Measurements from ENCODE around the gene PCGF3. TPM values are rescaled to one million over a fixed set of nuclear protein-coding genes. Genes with fewer than 3 reads are reported as not detected.
"Not testable (repeated sequence)": the region's sequence is repeated elsewhere in the genome, so short reads cannot be mapped to it uniquely, and the experiment has no call there.

Gene PCGF3
- total RNA-seq, 2 experiments from 2014 or later = 25.8 to 26.1 TPM

GRCh38 chr4:714087-714486 is 8.5 kb downstream of the PCGF3 start:
- CTCF ChIA-PET = no interaction called here

GRCh38 chr4:717601-718320 is 12.1 kb downstream of the PCGF3 start:
- CTCF ChIA-PET = interaction anchor here (2.0 kb wide), 1 partner anchor 25 kb away, joined by 7 read pairs; no protein-coding TSS in a partner anchor

More at GRCh38 chr4:714087-714486, 8.5 kb downstream of the PCGF3 start:
- POLR2A ChIA-PET = no interaction called here

GRCh38 chr4:718460-718859 is 12.8 kb downstream of the PCGF3 start:
- CTCF ChIA-PET = interaction anchor here (2.0 kb wide), 1 partner anchor 24 kb away, joined by 7 read pairs; no protein-coding TSS in a partner anchor

More at GRCh38 chr4:717601-718320, 12.1 kb downstream of the PCGF3 start:
- POLR2A ChIA-PET = no interaction called here

GRCh38 chr4:720111-720860 is 14.7 kb downstream of the PCGF3 start:
- CTCF ChIA-PET = interaction anchor here (2.0 kb wide), 1 partner anchor 22 kb away, joined by 7 read pairs; no protein-coding TSS in a partner anchor
- POLR2A ChIA-PET = no interaction called here

More at GRCh38 chr4:718460-718859, 12.8 kb downstream of the PCGF3 start:
- POLR2A ChIA-PET = no interaction called here

- POLR2A ChIA-PET = no interaction called here
- CTCF ChIA-PET = no interaction called here
These were observed 15.9 kb downstream of the PCGF3 start for GRCh38 chr4:721261-722168.

GRCh38 chr4:722169-722725 is 16.6 kb downstream of the PCGF3 start:
- ChIA-PET POLR2A (no interaction called here), CTCF (no interaction called here)

GRCh38 chr4:722851-723360 is 17.3 kb downstream of the PCGF3 start:
- ChIA-PET POLR2A (no interaction called here), CTCF (no interaction called here)

- ChIA-PET CTCF (interaction anchor here (1.2 kb wide), 1 partner anchor 18 kb away, joined by 3 read pairs; no protein-coding TSS in a partner anchor), POLR2A (no interaction called here)
These were observed 18.3 kb downstream of the PCGF3 start for GRCh38 chr4:723751-724530.

GRCh38 chr4:725391-726234 is 20.0 kb downstream of the PCGF3 start:
- ChIA-PET CTCF (no interaction called here), POLR2A (interaction anchor here (0.7 kb wide), 1 partner anchor 55 kb away, joined by 3 read pairs; no protein-coding TSS in a partner anchor)

GRCh38 chr4:726235-726787 is 20.7 kb downstream of the PCGF3 start:
- CTCF ChIA-PET = no interaction called here

GRCh38 chr4:726838-727237 is 21.2 kb downstream of the PCGF3 start:
- ChIA-PET POLR2A (interaction anchor here (0.7 kb wide), 1 partner anchor 56 kb away, joined by 3 read pairs; no protein-coding TSS in a partner anchor), CTCF (no interaction called here)

More at GRCh38 chr4:726235-726787, 20.7 kb downstream of the PCGF3 start:
- POLR2A ChIA-PET = interaction anchor here (0.7 kb wide), 1 partner anchor 55 kb away, joined by 3 read pairs; no protein-coding TSS in a partner anchor

GRCh38 chr4:727576-727975 is 21.9 kb downstream of the PCGF3 start:
- CTCF ChIA-PET = no interaction called here
- POLR2A ChIA-PET = no interaction called here

GRCh38 chr4:729336-730315 is 24.0 kb downstream of the PCGF3 start:
- CTCF ChIA-PET = no interaction called here
- POLR2A ChIA-PET = no interaction called here

- ChIA-PET CTCF (no interaction called here), POLR2A (no interaction called here)
These were observed 24.9 kb downstream of the PCGF3 start for GRCh38 chr4:730511-730910.

GRCh38 chr4:730946-731904 is 25.6 kb downstream of the PCGF3 start:
- CTCF ChIA-PET, POLR2A ChIA-PET: not testable (repeated sequence)

Data from activated CD8-positive, alpha-beta memory T cell treated with anti-CD3 and anti-CD28 coated beads for 36 hours (primary cell).